ENCODE results near the gene ZNF684.
"Not testable (repeated sequence)": the region's sequence is repeated elsewhere in the genome, so short reads cannot be mapped to it uniquely, and the experiment has no call there.

The ZNF684 gene

DNA sequence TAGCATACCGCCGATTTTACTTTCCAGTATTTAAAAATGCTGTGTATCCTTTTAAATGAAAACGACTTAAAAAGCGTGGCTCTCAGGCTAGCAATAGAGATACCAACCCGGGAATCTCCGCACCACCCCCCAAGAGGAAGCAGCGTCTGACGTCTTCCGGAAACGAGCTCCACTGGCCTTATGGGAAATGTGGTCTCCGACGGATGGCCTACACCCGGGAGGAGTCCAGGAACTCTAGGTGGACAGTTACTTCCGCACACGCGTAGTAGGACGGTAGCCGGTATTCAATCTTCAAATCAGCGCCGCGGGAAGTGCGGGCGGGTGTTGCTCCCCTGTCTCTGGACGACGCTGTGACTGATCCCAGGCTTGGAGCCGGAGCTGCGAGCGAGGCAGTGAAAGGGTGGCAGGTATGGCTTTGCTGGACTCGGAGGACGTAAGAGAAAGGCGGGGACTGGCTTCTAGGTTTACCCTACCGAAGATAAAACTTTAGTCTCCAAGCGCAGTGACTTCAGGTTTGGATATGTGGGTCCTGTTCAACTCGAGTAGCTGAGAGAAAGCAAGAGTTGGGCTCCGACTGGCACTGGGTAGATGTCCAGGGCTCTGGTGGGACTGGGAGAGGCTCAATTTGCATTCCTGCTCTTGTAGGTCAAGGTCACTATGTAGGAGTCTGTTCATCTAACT, at the start of gene ZNF684:
ZNF684 (plus strand) TSS at position 257 of the 681 bp plus-strand sequence. CDS start 1,530 bp downstream, outside the sequence.
- FAIRE-seq = peak; percentile 97

GRCh38 chr1:40495315-40495903, 36.0 kb upstream of the ZNF684 start:
- no peak for FAIRE-seq

DNA sequence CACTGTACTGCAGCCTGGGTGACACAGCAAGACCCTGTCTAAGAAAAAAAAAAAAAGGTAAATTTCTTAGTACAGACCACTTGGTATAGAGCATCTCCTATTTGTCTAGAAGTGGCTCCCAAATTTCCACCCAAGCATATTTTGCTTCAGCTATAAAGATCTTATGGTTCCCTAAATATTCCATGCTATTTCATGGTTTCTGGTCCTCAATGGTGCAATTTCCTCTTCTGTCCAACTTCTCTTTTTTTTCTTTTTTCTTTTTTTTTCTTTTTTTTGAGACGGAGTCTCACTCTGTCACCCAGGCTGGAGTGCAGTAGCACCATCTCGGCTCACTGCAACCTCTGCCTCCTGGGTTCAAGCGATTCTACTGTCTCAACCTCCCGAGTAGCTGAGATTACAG, 28.8 kb upstream of the ZNF684 start:
- not testable (repeated sequence) for FAIRE-seq

- FAIRE-seq = no peak
Observed at GRCh38 chr1:40507973-40508372, 23.5 kb upstream of the ZNF684 start.

GRCh38 chr1:40508375-40509341, 22.8 kb upstream of the ZNF684 start, which contains the start of gene EXO5:
EXO5 (plus strand) TSS chr1:40508767; CDS start chr1:40514545, 5,778 bp downstream.
- peak; percentile 27 for FAIRE-seq

GRCh38 chr1:40519517-40519916, 11.9 kb upstream of the ZNF684 start:
- no peak for FAIRE-seq

DNA sequence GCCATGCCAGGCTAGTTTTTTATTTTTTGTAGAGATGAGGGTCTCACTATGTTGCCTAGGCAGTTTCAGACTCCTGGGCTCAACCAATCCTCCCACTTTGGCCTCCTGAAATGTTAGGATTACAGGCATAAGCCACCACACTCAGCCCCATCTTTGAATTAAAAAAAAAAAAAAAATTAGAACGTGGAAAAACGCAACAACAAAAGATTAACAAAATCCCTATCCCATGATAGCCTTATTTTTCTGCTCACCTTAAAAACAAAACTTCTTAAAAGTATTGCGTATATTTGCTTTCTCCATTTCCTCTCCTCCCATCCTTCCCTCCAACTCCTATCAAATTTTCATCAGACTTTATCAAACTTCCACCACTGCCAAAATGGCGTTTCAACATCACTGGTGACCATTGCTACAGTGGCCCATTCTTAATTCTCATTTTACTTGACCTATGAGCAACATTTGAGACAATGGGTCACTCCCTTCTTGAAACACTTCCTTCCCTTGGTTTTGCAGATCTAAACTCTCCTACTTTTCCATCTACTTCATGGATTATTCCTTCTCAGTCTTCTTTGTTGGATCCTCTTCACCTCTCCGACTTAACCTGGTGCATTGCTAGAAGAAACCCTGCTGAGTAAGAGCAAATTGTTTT, 579 bp upstream of the ZNF684 start:
- FAIRE-seq = no peak

GRCh38 chr1:40532062-40532389, 589 bp downstream of the ZNF684 start:
- no peak for FAIRE-seq

DNA sequence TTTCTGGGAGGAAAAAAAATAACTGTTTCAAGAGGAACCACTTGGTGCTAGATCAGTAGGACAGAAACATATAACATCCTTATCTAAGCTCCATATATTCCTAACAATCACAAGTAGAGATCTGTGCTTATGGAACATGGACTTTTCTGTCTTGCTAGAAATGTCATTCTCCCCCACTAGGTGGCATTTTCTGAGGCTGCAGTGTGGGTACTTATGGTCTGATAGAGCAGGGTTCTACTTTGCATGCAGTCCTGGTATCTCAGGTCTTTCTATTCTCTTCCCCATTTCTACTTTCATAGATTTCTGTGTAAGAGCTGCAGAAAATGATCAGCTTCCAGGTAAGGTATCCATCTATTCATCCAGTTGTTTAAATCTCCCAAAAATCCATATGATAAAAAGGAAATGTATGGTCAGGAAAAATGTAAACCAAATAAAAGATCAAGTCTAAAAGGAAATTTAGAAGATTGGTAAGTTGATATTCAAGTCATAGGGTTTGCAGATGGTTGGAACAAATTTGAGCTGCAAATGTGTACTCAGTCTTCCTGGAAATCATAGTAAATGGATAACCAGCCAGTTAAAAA, 1.5 kb downstream of the ZNF684 start:
- FAIRE-seq = peak; percentile 67

DNA sequence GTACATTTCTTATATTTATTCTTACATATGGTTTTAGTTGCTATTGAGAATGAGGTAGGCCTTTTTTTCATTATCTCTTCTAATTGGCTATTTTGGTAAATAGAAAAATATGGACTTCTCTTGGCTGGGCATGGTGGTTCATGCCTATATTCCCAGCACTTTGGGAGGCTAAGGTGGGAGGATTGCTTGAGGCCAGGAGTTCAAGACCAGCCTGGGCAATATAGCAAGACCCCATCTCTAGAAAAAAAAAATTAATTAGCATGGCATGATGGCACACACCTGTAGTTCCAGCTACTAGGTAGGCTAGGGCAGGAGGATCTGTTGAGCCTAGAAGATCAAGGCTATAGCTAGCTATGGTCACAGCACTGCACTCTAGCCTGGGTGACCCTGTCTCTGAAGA, 3.2 kb downstream of the ZNF684 start:
- FAIRE-seq = no peak

GRCh38 chr1:40535732-40536131, 4.3 kb downstream of the ZNF684 start:
- FAIRE-seq = no peak

- no peak for FAIRE-seq
Observed at GRCh38 chr1:40539338-40539737, 7.9 kb downstream of the ZNF684 start.

GRCh38 chr1:40546957-40547356, 15.5 kb downstream of the ZNF684 start:
- FAIRE-seq = no peak

GRCh38 chr1:40553017-40553416, 21.6 kb downstream of the ZNF684 start:
- FAIRE-seq = no peak

- not testable (repeated sequence) for FAIRE-seq
Observed at GRCh38 chr1:40554807-40555206, 23.4 kb downstream of the ZNF684 start.

DNA sequence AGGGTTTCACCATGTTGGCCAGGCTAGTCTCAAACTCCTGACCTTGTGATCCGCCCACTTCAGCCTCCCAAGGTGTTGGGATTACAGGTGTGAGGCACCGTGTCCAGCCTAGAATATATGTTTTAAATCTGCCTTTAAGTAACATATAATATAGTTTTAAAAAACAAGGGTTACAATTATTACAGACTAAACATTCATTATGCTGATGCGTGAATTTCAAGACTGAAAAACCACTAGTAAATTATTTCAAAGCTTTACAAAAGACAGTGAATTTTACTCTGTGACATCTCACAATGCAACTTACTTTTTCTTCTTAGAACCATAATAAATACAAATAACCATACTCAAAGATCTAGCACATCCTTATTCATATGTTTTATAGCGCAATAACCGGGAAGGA, 24.7 kb downstream of the ZNF684 start:
- no peak for FAIRE-seq

GRCh38 chr1:40558241-40558640, 26.8 kb downstream of the ZNF684 start:
- FAIRE-seq = not testable (repeated sequence)

DNA sequence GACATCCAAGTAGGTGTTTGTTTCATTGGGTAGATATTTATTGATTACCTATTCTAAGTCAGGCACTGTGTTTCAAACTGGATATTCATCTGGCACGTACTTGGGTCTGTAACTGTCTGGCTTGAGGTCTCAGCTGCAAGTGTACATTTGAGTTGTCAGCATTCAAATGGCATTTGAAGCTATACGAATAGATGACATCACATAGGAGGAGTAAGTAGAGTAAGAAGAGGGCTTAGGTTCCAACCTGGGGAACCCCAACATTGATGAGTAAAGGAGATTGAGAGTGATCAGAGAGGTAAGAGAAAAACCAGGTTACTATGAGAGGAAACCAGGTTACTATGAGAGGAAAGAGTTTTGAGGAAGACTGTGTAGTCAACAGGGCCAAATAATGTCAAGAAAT, 30.7 kb downstream of the ZNF684 start:
- FAIRE-seq = no peak

DNA sequence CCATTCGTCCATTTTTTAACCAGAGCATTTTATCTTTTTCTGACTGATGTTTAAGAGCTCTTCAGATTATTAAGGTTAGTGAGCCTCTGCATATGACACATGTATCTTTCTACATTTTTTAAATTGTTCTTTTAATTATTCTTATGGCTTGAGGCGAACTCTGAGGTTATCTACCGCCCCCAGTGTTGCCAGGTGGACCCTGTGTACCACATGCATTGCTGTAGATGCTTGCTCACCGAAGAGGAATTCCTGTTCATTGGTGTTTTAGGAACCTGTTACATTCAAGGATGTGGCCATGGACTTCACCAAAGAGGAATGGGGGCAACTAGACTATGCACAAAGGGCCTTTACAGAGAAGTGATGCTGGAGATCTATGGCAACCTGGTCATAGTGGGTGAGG, 31.8 kb downstream of the ZNF684 start:
- no peak for FAIRE-seq

DNA sequence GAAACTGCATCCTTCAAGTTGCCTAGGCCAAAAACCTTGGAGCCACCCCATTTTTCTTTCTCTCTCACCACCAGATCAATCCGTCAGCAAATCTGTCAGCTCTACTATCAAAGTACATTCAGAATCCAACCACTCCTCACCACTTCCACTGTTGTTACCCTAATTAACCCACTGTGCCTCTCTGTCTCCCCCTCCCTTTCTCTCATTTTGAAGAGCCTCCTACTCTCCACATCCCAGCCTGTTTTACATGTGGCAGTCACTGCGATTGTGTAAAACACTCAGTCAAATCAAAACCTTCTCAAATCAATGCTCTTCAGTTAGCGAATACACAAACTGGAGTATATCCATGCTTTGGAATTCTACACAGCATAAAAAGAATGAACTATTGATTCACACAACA, 33.1 kb downstream of the ZNF684 start:
- FAIRE-seq = no peak

GRCh38 chr1:40564913-40565312, 33.5 kb downstream of the ZNF684 start:
- no peak for FAIRE-seq

DNA sequence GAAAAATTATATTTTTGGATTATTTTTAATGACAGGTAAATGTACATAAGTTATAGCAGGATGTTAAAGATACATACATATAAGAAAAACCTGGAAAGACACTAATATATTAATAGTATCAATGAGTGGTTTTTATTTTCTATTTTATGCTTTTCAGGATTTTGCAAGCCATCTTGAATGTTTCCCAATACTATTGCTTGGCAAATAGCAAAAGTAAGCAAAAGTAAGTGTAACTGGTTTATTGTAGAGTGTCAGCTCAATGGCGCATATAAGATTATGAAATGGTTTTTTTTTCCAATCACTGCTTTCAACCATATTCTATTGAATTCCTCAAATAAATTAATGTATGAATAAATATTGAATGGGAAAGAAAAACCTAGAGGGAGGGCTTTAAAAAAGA, 36.4 kb downstream of the ZNF684 start:
- no peak for FAIRE-seq

DNA sequence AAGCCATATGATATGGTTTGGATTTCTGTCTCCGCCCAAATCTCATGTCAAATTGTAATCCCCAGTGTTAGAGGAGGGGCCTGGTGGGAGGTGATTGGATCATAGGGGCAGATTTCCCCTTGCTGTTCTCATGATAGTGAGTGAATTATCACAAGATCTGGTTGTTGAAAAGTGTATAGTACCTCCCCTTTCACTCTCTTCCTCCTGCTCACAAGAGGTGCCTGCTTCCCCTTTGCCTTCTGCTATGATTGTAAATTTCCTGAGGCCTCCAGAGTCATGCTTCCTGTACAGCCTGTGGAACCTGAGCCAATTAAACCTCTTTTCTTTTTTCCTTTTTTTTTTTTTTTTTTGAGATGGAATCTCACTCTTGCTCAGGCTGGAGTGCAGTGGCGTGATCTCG, 43.4 kb downstream of the ZNF684 start:
- not testable (repeated sequence) for FAIRE-seq

Measured in A204.1 (cell line).